ENCODE data around the gene STYK1.
A peak's percentile ranks its signal among the peaks of the same experiment; 100 is the strongest.

Gene STYK1

GRCh38 chr12:10673659-10674384 lies at the start of gene STYK1:
STYK1 (minus strand) TSS chr12:10674052; CDS start chr12:10634618, 39,434 bp downstream.
- no peak for TF ChIP-seq JUND (IDR thresholded peaks at IDR 0.05; ENCODE audit: low read depth)
- in situ Hi-C loops (cut with HindIII; ENCODE audit: low pct_unique_long_range_greater_than_20kb, low sequenced_read_pairs) = no loop called here
- DNase-seq (ENCODE audit: low read depth in 1 of 2, low spot score in 1 of 2) = peak in 1 of 2 experiments; percentile 74

GRCh38 chr12:10722905-10723746 lies 49.3 kb upstream of the STYK1 start, which contains the start of gene YBX3:
YBX3 (minus strand) TSS chr12:10723323; CDS start chr12:10723111, 212 bp downstream.
- TF ChIP-seq JUND (IDR thresholded peaks at IDR 0.05; ENCODE audit: low read depth) = no peak
- peak; percentile 33 to 80 for DNase-seq (ENCODE audit: low read depth in 1 of 2, low spot score in 1 of 2)
- in situ Hi-C loops (cut with HindIII; ENCODE audit: low pct_unique_long_range_greater_than_20kb, low sequenced_read_pairs) = no loop called here

GRCh38 chr12:10722502-10722904 lies 48.7 kb upstream of the STYK1 start:
- DNase-seq (ENCODE audit: low read depth in 1 of 2, low spot score in 1 of 2) = peak; percentile 8 to 45
- in situ Hi-C loops (cut with HindIII; ENCODE audit: low pct_unique_long_range_greater_than_20kb, low sequenced_read_pairs) = no loop called here
- TF ChIP-seq JUND (IDR thresholded peaks at IDR 0.05; ENCODE audit: low read depth) = no peak

- in situ Hi-C loops (cut with HindIII; ENCODE audit: low pct_unique_long_range_greater_than_20kb, low sequenced_read_pairs) = no loop called here
- no peak for TF ChIP-seq JUND (IDR thresholded peaks at IDR 0.05; ENCODE audit: low read depth)
- DNase-seq (ENCODE audit: low read depth in 1 of 2, low spot score in 1 of 2) = peak; percentile 49 to 87
Measured at GRCh38 chr12:10721651-10722501, 48.0 kb upstream of the STYK1 start.

- DNase-seq (ENCODE audit: low read depth in 1 of 2, low spot score in 1 of 2) = no peak
- TF ChIP-seq JUND (IDR thresholded peaks at IDR 0.05; ENCODE audit: low read depth) = no peak
- in situ Hi-C loops (cut with HindIII; ENCODE audit: low pct_unique_long_range_greater_than_20kb, low sequenced_read_pairs) = no loop called here
Measured at GRCh38 chr12:10720974-10721650, 47.3 kb upstream of the STYK1 start.

GRCh38 chr12:10719482-10719881 lies 45.6 kb upstream of the STYK1 start:
- DNase-seq (ENCODE audit: low read depth in 1 of 2, low spot score in 1 of 2) = no peak
- in situ Hi-C loops (cut with HindIII; ENCODE audit: low pct_unique_long_range_greater_than_20kb, low sequenced_read_pairs) = no loop called here
- no peak for TF ChIP-seq JUND (IDR thresholded peaks at IDR 0.05; ENCODE audit: low read depth)

GRCh38 chr12:10718279-10718821 lies 44.5 kb upstream of the STYK1 start:
- DNase-seq (ENCODE audit: low read depth in 1 of 2, low spot score in 1 of 2) = no peak
- no peak for TF ChIP-seq JUND (IDR thresholded peaks at IDR 0.05; ENCODE audit: low read depth)
- in situ Hi-C loops (cut with HindIII; ENCODE audit: low pct_unique_long_range_greater_than_20kb, low sequenced_read_pairs) = no loop called here

GRCh38 chr12:10717410-10717809 lies 43.6 kb upstream of the STYK1 start:
- TF ChIP-seq JUND (IDR thresholded peaks at IDR 0.05; ENCODE audit: low read depth) = no peak
- in situ Hi-C loops (cut with HindIII; ENCODE audit: low pct_unique_long_range_greater_than_20kb, low sequenced_read_pairs) = no loop called here
- DNase-seq (ENCODE audit: low read depth in 1 of 2, low spot score in 1 of 2) = no peak

GRCh38 chr12:10716704-10717315 lies 43.0 kb upstream of the STYK1 start:
- peak in 1 of 2 experiments; percentile 32 for DNase-seq (ENCODE audit: low read depth in 1 of 2, low spot score in 1 of 2)
- in situ Hi-C loops (cut with HindIII; ENCODE audit: low pct_unique_long_range_greater_than_20kb, low sequenced_read_pairs) = no loop called here
- TF ChIP-seq JUND (IDR thresholded peaks at IDR 0.05; ENCODE audit: low read depth) = no peak

GRCh38 chr12:10716277-10716676 lies 42.4 kb upstream of the STYK1 start:
- TF ChIP-seq JUND (IDR thresholded peaks at IDR 0.05; ENCODE audit: low read depth) = no peak
- in situ Hi-C loops (cut with HindIII; ENCODE audit: low pct_unique_long_range_greater_than_20kb, low sequenced_read_pairs) = no loop called here
- no peak for DNase-seq (ENCODE audit: low read depth in 1 of 2, low spot score in 1 of 2)

GRCh38 chr12:10715491-10715890 lies 41.6 kb upstream of the STYK1 start:
- TF ChIP-seq JUND (IDR thresholded peaks at IDR 0.05; ENCODE audit: low read depth) = no peak
- DNase-seq (ENCODE audit: low read depth in 1 of 2, low spot score in 1 of 2) = no peak
- in situ Hi-C loops (cut with HindIII; ENCODE audit: low pct_unique_long_range_greater_than_20kb, low sequenced_read_pairs) = no loop called here
